Raji (cell line): ENCODE measurements around the gene ARHGAP18.

Source experiments
- POLR2A ChIP-seq: IDR thresholded peaks from 2 replicates; pipeline ENCODE4 v1.6.1; 2011; ENCODE audit warnings: low read depth, low read length, control low read depth; ENCODE audit not compliant: insufficient read depth

The ARHGAP18 gene

DNA sequence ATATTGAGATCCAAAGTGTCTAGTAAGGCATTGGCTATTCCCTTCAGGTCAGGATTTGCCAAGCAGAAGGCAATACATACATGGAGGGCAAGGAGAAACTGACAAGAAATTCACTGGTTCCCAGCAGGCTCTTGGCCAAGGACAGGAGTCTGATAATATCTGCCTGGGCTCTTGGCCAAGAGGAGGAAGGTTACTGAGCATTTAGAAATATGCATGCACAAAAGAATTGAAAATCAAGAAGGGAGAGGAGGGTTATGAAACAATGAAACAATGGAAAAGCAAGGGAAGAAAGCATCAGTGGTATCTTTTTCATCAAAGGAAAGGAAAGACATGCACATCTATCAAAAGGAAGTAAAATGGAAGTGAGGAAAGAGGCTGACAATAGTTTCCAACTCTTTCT is 42.4 kb downstream of the ARHGAP18 start:
- TF ChIP-seq POLR2A = no peak

DNA sequence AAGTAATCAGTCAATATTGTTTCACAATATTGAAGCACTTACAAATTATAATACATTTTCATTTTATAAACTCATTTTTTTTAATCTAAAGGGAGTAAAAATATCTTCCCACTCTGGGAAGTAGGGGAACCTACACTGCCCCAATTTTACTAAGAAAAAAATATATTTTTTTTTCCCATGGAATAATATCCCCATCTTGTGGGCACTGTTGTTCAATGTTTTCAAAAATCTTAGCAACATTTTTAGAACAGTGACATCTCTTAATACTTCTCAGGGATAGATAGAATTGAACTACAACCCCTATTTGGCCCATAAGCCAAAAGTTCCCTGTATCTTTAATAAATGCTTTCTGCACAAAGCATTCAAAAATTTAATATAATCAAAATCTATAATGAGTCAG is 42.9 kb downstream of the ARHGAP18 start:
- no peak for TF ChIP-seq POLR2A

DNA sequence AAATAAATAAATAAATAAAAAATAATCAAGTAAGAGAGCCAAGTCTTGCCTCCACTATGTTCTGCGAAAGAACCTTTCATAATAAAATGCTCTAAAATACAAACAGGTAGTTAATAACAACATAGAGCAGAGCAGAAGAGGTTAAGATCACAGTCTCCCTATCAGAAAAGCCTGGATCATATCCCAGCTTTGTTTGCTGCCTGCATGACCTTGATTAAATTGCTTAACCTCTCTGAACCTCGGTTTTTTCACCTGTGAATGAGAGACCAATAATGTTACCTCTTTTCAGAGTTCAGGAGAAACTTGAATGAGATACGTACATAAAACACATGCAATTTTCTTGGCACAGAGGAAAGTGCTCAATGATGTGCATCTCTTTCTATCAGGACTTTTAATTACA is 44.4 kb downstream of the ARHGAP18 start:
- no peak for TF ChIP-seq POLR2A

DNA sequence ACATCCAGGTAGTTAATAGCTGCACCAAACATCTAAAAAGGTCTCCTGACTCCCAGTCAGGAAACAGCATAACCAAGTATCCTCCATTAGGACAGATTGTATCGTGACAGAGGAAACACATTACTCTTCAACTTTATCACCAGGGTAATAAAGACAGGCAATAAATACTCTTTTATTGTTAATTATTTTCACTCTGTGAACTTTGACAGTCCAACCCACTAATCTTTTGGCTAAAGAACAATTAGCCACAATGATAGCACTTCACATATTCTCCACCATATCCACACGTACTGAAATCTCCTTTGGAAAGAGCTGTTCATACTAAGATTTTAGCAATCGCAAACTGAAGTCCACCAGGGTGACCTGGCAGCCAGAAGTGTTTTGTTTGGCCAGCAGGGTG is 46.4 kb downstream of the ARHGAP18 start:
- TF ChIP-seq POLR2A = no peak

DNA sequence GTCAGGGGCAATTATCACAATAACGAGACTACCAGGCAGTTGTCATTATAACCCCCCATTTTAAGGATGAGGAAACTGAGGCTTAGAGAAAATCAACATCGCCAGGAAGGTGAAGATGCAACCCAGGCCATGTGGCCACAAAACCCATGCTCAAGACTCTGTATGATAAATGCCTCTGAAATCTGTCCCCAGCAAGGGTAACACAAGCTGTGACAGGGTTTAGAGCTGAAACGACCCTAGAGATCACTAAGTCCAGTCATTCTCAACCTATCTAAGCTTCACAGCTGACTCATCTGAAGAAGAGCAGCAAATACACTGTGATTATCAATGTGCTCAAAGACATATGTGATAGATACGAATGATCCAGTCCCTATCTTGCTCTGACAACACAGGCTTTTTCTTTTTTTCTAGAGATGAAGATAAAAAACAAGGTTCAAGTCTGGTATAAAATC is 47.0 kb downstream of the ARHGAP18 start:
- TF ChIP-seq POLR2A = no peak

DNA sequence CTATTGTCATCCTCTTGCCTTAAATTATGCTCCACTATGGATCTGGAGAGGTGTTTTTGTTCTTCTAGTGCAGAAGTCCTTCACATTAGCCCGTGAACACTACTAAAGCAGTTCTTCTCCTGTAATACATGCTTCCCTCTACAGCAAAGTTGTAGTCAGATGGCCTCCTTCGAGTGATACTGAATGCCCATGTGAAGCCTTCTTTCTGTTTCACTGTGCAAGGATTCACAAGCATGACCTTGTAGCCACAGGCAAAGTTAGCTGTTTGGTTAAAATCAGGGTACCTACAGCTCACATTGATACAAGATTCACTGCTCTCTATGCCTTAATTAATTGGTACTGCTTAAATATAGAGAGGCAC is 47.6 kb downstream of the ARHGAP18 start:
- TF ChIP-seq POLR2A = no peak

DNA sequence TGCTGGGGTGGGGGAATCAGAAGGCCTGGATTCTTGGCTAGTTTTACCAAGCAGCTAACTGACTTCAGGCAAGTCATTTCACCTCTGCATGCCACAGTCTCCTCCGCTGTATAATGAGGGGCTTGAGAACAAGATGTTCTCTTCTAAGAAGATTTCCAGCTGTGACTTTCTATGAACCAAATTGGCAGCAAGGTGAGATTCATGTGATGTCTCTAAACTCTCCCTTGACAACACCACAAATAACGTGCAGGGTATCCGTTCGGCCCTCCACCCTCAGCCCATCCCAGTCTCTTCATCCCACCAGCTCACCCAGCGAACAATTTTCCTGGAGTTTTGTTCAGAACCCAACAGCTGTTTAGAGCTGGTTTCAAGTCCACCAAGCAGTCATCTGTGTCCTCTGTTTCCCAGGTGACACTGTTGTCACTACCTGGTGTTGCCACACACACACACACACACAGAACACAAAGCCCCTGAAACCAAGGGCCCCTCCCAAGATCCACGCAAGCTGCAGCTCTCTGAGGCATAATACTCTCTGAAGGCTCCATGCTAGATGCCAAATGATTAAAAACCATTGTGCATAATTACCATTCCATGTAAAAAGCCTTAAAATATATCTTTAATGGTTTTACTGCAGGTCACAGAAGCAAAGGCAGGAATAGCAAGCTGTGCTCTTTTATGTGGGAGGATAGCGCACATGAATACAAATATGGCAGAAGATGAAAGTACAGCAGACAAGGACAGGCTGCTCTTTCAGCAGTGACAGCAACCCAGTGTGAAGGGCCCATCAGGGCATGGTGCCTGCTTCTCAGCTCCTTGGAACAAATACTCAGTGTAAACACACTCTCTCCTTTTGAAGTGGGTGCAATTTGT is 48.2 kb downstream of the ARHGAP18 start:
- TF ChIP-seq POLR2A = no peak

DNA sequence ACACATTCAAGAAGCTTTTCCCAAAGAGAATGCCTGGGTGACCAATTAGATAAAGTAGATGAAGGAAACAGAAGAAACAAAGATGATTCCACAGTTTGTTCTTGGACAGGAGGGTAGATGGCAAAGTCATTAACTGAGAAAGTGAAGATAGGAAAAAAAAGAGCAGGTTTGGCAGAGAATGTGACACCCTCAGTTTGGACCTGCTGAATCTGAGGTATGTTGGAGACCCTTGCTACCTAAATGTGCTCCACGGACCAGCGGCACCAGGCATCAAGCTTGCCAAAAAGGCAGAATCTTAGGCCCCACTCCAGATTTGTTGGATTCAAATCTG is 49.7 kb downstream of the ARHGAP18 start:
- TF ChIP-seq POLR2A = no peak

DNA sequence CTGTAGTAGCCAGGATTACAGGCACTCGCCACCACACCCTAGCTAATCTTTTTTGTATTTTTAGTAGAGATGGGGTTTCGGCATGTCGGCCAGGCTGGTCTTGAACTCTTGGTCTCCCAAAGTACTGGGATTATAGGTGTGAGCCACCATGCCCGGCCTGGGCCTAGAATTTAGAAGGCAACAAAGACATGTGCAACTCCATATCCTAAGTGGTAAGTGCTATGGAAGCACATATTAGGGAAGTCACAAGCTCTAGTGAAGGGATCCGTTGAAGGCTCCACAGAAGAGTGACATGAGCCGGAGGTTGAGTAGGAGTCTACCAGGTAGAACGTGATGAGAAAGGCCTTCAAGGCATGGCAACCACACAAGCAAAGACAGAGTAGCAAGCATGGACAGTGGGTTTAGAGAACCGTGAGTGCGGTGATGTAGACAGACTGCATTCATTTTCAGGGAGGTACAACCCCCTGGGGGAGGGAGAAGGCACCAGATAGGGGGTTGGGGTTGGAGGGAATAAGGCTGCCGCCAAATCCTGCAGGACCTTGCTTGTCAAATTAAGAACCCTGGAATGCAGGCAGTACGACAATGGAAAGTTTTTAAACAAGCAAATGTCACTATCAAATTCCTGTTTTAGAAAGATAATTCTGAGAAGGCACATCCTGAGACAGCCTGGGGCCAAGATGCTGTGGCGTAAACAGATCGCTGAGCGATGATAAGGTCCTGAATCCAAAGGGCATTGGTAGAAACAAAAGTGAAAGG is 50.2 kb downstream of the ARHGAP18 start:
- no peak for TF ChIP-seq POLR2A

DNA sequence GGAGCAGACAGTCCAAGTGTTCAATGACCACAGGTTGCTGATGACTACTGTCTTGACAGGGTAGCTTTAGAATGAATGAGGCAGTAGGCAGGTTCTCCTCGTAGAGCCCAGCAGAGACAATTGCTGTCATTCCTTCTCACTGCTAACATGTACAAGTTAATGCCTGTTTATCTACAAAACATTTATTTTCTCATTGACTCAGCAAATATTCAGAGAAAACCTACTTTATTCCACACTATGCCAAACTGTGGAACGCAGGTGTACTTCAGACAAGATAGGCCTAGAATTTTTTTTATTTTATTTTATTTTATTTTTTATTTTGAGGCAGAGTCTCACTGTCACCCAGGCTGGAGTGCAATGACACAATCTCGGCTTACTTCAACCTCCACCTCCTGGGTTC is 50.8 kb downstream of the ARHGAP18 start:
- no peak for TF ChIP-seq POLR2A

DNA sequence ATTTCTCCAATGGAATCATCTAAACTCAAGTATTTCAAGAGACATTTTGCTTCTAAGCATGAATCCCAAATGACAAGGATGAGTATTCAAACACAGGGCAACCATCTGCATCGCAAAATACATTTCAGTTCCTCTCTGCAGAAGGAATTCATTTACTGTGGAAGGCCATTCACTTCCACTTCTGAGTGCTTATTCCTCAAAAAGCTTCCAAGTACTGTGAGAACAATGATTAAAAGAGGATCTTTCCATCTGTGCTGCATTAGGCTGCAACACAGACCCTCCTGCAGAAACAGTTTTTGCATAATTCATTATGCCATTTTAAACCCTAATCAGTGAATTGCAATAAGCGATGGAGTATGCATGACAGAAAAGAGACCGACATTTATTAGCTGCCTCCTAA is 52.5 kb downstream of the ARHGAP18 start:
- no peak for TF ChIP-seq POLR2A

DNA sequence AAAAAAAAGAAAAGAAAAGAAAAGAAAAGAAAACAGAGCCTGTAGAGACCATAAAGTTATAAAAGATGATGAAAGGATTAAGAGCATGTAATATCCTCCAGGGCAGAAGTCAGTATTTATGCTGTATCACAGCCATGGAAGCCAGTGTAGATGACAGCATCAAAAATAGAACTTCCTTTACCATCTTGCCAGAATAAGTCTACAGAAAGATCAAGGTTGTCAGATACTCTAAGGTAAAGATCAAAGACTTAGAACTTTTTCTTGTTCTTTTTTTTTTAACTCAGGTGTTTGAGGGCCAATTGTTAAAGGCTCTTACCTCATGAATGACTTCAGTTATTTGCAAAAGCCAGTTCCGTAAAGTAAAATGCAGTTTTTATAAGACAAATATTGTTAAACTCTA is 54.6 kb downstream of the ARHGAP18 start:
- TF ChIP-seq POLR2A = no peak

DNA sequence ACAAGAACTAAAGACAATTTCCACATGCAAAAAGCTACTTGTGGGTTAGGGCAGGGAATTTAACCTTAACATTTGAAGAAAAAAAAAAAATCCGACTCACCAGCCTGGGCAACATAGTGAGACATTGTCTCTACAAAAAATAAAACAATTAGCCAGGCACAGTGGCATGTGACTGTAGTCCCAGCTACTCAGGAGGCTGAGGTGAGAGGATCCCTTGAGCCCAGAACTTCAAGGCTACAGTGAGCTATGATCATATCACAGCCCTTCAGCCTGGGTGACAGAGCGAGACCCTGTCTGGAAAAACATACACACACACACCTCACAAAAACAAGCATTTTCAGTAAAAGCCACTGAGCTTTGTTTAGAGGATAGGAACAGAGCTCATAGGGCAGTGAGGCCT is 56.2 kb downstream of the ARHGAP18 start:
- no peak for TF ChIP-seq POLR2A

DNA sequence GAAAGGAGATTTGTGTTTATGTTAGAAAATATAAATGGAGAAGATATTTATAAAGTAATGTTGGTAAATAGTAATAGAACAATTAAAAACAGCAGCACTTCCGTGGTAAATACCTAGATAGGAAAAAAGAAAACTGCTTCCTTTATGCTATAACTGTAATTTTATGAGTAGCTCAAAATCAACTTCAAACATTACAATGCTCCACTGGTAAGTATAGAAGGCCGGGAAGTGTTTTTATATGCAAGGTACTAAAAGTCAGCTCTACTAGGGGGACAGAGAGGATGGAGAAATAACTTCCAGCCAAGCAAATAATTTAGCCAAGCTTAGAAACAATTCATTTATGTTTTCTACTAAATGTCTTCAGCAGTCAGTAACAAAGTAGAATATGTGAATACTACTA is 56.7 kb downstream of the ARHGAP18 start:
- no peak for TF ChIP-seq POLR2A

DNA sequence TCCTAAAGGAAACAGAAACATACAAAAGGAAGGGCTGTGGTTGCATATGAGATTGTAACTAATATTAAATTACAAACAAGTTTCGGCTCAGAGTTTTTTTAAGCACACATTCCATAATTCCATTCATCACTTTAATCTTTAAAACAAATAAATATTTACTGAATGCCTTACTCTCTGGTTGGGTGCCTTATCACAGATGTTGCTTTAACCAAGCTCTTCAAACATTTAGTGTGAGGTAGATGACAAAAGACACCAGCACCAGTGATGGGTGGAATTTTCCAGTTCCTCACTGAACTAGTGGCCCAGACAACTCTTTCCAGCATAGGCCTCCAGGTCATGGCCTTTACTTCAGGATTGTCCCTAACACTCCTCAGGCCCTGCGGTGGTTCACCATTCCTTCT is 58.7 kb downstream of the ARHGAP18 start:
- no peak for TF ChIP-seq POLR2A

DNA sequence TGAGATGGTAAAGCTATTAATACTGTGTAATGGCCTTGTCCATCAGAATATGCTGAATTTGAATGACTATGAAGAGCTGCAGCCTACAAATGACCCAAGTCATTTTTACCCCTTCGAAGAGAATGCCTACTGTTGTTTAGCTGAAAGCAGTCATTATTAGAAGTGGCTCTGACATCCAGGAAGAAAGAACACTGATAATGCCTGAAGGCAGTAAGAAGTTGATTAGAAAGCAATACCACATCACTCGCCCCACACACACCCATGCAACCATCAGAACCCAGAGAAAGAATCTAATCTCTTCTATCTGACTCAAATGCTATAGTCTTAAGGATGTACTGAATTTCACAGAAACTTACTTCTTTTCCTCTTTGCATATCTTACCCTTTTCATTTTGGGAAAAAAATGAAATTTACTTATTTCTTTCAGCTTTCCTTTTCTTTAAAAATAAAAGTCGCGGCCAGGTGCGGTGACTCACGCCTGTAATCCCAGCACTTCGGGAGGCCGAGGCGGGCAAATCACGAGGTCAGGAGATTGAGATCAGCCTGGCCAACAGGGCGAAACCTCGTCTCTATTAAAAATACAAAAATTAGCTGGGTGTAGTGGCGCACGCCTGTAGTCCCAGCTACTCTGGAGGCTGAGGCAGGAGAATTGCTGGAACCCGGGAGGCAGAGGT is 61.0 kb downstream of the ARHGAP18 start:
- TF ChIP-seq POLR2A = no peak
